GM19328 (cell line): ENCODE results near the gene PTH1R.

Experiments used
- ATAC-seq: cut with Tn5 transposase; IDR thresholded peaks from one replicate; pipeline ENCODE4 v1.9.1; 2021; ENCODE audit warnings: mild to moderate bottlenecking, moderate library complexity; ENCODE audit not compliant: unreplicated experiment

Gene PTH1R

DNA sequence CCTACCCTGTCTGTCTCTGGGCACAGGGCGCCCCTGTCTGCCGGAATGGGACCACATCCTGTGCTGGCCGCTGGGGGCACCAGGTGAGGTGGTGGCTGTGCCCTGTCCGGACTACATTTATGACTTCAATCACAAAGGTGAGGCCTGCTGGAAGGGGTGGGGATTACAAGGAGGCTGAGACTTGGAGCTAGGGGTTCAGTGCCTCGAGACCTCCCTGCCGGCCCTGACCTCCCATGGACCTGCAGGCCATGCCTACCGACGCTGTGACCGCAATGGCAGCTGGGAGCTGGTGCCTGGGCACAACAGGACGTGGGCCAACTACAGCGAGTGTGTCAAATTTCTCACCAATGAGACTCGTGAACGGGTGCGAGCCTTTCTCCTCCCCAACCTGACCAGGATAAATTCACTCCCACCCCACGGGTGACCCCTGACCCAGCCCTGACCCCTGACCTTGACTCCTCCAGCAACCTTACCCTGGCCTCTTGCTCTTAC lies 20.4 kb downstream of the PTH1R start:
- no peak for ATAC-seq

DNA sequence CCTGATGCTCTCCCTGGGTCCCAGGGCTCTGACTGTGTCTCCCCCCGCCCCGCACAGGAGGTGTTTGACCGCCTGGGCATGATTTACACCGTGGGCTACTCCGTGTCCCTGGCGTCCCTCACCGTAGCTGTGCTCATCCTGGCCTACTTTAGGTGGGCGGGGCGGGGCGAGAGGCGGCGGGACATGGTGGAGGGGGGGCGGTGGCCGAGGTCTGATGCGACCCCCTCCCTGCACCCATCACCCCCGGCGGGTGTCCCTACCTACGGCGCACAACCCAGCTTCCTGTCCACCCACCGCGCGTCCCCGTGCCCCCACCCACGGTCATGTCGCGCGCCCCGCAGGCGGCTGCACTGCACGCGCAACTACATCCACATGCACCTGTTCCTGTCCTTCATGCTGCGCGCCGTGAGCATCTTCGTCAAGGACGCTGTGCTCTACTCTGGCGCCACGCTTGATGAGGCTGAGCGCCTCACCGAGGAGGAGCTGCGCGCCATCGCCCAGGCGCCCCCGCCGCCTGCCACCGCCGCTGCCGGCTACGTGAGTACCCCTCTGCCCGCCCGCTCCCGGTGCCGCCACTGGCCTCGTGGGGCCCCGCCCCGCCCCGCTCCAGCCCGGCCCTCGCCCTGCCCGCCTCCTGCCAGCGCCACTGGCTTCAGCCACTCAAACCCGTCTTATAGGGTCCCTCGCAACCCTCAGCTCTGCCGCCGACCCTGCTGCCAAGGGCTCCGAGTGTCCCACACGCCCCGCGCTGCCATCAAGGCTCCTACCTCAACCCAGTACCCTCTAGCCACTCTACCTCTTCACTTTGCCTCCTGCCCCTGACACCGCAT lies 21.0 kb downstream of the PTH1R start:
- no peak for ATAC-seq

DNA sequence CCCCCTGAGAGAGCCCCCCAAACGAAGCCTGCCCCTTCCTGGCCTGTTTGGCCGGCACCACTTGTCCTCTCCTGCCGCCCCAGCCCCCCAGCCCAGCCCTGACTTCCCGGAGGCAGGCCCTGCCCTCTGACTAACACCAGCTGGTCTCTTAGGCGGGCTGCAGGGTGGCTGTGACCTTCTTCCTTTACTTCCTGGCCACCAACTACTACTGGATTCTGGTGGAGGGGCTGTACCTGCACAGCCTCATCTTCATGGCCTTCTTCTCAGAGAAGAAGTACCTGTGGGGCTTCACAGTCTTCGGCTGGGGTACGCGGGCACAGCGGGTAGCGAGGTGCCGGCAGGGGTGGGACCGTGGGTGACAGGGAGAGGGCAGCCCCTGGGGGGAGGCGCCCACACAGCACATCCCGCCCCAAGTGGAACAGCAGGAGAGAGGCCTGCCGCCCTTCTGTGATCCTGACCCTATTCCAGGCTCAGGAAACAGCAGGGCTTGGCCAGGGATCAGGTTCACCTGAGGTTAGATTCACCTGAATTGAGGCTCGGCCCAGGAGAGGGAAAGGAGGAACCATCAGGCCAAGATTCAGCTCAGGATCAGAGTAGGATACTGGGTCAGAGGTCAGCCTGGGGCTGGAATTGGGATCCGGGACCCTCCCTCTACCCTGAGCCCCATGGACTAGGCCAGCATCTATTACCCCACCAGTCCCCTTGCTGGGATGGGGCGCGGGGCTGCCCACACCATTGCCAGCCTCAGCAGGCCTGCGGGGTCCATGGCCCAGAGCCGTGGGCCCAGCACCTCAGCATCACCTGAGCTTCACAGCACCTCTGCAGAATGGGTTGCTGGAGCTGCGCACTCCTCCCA lies 21.9 kb downstream of the PTH1R start:
- no peak for ATAC-seq

DNA sequence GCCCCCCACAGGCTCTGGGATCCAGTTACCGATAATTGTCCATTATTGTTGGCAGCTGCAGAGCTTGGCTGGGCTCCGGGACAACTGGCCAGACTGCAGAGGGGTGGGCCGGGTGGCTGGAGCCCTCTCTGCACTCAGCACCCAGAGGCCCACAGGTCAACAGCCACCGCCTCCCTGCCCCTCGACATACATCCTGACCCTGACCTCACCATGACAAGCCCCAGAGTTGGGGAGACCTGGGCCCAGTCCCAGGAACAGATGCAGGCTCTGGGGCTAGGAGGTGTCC lies 22.4 kb downstream of the PTH1R start:
- no peak for ATAC-seq

DNA sequence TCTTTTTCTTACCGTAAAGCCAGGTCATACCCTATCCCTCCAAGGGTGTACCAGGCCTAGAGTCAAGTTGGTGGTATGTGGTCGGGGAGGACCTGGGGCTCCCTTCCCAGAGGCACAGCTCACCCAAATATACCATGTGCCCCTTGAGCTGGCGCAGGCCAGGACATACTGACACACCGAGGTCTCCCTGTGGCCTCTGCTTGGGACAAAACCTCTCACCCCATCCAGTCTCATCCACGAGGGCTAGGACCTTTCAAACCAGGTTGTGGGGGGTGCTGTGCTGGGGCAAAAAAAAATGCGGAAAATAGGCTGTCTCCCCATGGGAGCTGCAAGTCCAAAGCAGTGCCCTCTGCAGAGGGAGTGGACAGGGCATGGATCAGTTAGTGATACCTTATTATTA lies 22.8 kb downstream of the PTH1R start:
- ATAC-seq, result no peak

DNA sequence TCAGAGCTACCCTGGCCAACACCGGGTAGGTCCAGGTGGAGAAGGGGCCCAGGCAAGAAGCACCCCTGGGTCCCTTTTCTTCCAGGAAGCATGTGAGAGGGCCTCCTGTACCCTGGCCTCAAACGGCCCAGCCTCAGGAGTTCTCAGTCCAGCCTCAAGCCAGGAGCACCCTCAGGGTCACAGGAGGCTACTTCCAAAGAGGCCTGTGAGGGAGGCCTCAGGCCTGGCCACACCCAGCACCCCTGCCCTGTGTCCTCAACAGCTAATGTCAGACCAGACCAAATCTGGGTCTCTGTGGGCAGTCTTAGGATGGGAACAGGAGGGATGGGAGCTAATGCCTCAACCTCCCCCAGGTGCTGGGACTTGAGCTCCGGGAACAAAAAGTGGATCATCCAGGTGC lies 23.5 kb downstream of the PTH1R start:
- no peak for ATAC-seq

DNA sequence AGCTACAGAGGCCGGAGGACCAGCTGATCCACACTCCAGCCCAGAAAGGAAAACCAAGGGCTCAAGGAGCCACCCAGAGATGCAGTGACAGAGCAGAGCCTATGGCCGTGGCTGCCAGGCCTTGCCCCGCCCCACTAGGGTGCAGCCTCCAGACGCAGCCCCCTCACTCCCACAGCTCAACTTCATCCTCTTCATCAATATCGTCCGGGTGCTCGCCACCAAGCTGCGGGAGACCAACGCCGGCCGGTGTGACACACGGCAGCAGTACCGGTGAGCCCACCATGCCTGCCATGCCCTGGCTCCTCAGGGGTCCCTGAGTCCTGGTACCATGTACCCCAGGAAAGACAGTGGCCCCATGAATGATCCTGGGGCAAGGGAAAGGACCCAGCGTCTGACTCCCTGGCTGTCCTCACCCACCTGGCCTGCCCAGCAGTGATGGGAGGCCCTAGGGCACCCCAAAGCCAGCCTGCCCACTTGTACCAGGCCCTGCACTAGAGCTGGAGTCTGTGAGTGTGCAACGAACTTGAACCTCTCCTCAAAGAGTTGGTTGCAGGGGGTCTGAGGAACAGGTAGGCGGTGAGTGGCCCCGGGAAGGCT lies 24.2 kb downstream of the PTH1R start:
- no peak for ATAC-seq

DNA sequence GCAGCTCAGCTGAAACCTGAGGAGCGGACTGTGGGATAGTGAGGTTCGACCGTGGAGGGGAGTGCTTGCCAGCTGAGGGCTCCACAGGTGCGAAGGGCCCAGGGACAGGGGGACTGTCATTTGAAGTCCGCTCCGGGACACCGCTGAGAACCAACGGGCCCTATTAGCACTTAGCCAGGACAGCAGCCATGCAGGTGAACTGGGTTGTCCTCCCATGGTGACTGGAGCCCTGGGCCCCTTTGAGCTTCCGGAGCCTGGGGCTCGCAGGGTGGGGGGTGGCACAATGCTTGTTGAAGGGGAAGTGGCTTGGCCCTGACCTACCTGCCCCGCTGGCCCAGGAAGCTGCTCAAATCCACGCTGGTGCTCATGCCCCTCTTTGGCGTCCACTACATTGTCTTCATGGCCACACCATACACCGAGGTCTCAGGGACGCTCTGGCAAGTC lies 24.7 kb downstream of the PTH1R start:
- no peak for ATAC-seq

DNA sequence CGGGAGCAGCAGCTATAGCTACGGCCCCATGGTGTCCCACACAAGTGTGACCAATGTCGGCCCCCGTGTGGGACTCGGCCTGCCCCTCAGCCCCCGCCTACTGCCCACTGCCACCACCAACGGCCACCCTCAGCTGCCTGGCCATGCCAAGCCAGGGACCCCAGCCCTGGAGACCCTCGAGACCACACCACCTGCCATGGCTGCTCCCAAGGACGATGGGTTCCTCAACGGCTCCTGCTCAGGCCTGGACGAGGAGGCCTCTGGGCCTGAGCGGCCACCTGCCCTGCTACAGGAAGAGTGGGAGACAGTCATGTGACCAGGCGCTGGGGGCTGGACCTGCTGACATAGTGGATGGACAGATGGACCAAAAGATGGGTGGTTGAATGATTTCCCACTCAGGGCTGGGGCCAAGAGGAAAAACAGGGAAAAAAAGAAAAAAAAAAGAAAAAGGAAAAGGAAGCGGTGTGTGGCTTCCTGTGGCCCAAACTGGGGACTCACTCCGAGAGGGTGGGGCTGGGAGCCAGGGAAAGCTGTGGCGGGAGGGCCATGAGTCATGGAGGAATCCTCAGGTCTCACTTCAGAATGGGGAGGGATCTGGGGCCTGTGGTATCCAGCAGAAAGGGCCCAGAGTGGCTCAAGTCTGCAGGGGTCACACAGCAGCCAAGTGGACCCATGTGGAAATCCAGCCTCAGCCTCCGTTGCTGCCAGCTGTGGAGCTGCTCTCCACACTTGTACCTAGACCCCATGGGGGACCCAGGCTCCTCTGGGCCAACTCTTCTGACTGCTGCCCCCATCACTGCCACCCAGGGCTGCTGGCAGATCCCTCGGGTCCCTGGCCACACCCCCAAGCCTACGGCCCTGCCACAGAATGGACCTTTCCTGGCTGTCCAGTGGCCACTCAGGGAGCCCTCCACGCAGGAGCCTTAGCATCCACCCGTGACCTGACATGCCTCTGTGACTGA lies 26.1 kb downstream of the PTH1R start:
- no peak for ATAC-seq

DNA sequence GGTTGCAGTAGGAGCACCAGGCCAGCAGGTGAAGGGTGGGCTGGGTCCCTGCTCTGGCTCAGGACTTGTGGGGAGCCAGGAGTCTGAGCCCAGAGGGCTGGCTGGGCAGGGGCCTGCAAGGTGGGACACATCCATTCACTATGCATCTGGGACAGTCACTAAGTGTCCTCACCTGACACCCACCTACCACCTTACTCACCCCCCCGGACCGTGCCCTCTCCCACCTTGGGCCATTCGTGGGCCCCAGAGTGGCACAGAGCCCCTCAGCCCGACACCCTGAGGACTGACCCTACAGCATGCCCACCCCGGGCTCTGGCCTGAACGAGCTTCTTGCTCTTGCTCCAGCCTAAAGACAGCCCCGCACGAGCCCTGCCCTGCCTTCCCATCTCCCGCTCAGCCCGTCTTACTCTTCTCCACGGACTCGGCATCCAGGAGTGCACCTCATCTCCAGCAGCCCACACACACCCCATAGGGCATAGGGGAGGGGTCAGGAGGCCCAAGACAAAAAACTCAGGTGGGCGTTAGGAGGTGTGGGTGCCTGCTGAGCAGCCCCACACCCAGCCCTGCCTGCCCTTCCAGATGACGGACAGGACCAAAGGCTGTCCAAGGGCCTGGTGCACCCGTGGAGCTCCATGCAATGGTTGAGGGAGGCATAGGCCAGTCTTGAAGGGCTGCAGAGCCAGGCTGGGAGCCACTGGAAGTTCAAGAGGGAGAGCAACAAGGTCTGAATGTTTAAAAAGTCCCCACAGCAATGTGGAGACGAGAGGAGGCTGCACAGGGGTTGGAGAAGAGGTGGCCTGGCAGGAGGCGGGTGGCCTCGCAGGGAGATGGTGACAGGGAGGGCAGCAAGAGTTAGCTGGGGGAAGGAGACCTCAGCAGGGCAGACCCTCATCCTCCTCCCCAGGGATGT lies 27.0 kb downstream of the PTH1R start:
- ATAC-seq, result no peak

DNA sequence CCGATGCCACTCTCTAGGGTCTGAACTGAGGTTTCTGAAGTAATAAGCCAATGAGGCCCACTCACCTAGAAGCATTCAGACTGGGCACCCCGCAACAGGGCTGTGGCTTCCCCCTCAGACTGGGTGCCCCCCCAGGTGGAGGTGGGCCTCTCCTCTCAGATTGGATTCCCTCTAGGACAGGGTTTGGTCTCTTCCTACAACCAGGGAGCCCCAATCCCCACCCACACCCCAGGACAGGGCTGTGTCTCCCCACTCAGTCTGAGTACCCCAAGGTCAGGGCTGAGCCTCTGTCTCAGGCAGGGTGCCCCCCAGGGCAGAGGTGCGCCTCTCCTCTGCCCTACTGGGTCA lies 27.7 kb downstream of the PTH1R start:
- ATAC-seq, result no peak

DNA sequence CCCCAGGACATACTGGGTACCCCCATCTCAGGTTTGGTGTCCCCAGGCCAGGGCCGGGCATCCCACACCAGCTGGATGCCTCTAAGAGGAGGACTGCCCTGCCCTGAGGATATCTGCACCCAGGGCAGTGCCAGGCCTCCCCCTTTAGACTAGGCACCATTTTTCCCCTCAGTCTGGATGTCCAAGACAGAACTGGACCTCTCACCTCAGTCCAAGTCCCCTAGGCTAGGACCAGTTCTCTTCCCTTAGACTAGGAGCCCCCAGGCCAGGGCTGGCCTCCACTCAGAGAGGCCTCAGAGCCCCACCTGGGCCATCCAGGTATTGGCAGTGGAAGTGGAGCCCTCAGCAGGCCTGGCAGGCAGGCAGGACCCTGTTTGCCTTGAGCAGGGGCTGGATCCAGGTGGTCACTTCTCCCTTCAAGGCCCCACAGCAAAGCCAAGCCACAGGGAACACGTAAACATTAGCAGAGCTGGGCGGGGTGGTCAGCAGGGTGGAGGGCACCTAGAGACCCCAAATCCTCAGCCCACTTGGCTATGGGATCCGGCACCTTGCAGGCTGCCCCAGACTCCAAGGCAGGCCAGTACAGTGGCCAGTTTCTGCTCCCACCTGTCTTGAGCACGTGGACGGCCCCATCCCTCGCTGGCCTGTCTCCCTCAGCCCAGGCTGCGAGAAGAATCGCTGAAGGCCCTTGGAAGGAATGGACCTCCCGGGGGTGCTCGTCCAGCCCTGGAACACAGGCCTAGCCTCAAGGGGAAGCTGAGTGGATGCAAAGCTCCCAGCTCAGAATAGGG lies 28.3 kb downstream of the PTH1R start:
- no peak for ATAC-seq

DNA sequence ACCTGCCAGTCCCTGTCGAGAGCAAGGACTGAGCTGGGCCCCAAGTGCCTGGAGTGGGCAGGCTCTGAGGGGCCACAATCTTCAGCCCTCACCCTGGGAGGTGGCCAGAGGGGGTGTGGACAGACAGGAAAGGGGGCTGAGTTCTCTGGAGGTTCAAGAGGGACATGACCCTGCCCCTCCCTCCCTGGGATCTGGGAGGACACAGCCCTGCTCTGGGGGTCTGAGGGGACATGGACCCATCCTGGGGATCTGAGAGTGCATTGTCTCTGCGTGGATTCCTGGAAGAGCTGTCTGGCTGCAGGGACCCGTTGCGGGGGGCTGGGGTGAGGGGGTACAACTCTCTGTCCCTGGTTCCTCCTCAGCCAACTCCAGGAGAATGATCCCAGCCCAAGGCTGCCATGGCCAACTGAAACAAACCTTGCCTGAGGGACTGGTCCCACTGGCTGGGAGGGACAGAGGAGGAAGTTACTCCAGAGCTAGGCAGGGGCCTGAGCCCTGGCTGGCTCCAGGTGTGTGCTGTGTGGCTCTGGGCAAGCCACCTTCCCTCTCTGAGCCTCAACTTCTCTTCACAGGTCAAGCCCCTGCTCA lies 29.0 kb downstream of the PTH1R start:
- ATAC-seq, result no peak

DNA sequence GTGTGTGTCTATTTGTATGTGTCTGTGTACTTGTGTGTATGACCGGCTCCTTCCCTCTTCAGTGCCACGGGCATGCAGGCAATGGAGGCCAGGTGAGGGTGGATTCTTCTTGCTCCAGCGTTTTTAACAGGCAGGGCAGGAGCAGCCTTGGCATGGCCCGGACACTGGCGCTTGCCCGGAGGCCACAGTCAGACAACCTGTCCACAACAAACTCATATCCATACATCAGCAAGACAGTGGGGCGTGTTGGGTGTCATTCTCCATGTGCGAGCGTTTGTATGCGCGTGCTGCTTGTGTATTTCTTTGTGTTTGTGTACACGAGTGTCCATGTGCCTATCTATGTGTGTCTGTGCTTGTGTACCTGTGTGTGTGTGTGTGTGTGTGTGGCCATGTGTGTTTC lies 29.8 kb downstream of the PTH1R start:
- no peak for ATAC-seq

DNA sequence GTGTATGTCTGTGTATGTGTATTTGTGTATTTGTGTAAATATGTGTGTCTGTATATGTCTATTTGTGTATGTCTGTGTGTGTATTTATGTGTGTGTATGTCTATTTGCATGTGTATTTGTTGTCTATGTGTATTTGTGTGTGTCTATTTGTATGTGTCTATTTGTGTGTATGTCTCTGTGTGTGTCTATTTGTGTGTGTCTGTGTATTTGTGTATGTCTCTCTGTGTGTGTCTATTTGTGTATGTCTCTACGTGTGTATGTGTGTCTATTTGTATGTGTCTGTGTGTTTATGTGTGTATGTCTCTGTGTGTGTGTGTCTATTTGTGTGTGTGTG lies 30.4 kb downstream of the PTH1R start:
- ATAC-seq, result no peak

DNA sequence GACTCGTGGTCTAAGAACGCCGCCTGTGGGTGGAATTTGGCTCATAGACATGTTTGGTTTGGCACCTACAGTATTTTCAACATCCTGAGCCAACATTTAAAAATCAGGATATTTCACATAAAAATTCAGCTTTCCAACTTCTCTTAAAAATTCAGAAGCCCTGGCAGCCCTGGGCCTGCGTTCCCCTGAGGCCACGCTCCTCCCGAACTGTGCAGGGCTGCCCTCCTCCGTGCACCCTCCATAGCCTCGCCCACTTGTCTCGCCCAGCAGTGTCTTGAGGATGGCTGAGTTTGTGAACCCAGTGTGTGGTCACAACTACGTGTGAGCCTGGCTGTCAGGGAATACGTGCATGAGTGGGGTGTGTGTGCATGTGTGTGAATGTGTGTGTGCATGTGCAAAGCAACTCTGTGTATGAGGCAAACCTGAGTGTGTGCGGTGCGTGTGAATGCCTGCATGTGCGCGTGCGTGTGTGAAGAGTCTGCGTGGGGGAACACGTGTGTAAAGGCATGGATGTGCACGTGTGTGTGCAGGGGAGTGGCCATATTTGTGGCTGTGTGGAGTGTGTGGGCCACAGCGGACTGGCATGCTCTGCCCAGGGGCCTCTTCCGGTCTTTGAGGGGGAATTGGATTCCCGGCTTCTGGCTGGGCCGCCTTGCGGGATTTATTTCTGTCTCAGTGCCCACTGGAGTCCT lies 30.9 kb downstream of the PTH1R start:
- no peak for ATAC-seq

DNA sequence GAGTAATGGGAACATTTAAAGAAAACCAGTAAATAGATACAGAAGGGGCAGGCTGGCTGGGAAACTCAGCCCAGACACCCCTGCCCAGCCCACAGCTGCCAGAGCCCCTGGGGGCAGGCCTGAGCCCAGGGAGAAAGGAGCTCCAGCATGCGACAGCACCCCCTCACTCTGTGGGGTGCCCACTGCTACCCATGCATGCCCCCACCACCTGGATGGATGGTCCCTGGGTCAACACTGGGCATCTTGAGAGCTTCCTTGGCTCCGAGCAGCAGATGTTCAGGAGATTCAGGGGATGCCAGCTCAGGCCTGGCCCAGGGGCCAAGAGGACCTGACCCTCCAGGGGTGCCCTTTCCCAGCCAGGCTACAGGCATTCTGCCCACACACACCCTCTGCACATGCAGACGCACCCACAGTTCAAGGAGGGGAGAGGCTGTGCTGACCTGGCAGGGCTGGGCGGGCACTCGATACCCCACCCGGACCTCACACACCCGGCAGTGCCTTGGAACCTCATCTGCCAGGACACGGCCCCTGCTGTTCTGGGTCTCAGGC lies 31.5 kb downstream of the PTH1R start:
- no peak for ATAC-seq
